IMR-90 (cell line): ENCODE measurements around the gene CITED2. TPM values are rescaled to one million over a fixed set of nuclear protein-coding genes. Genes with fewer than 3 reads are reported as not detected.

Experiments
- ATAC-seq: fragments of 200-7000 bp; cut with Tn5 transposase; 2 replicates; pipeline ENCODE4 v1.9.1; 2020; ENCODE audit warnings: low read depth, mild to moderate bottlenecking, moderate library complexity
- Bru-seq: library from RNA; stranded (reverse); fragments of 400-500 nt; gene quantifications from one replicate; lab custom pipeline; 2021; lab: Mats Ljungman, UMichigan
- BruChase-seq, 2 experiments: library from RNA; stranded (reverse); fragments of 400-500 nt; gene quantifications; one replicate each; lab custom pipeline; 2021; lab: Mats Ljungman, UMichigan
- BruUV-seq: library from RNA; stranded (reverse); fragments of 400-500 nt; replicated peaks from 2 replicates; lab custom pipeline; 2021; lab: Mats Ljungman, UMichigan
- CTCF ChIA-PET: fragments of 300-600 bp; formaldehyde crosslinking; extraction: SDS; loops from one replicate; lab custom pipeline; 2021; ENCODE audit warnings: antibody characterized with exemption; lab: Yijun Ruan, JAX
- POLR2A ChIA-PET: fragments of 300-600 bp; sonication (Branson Sonifier 250); formaldehyde crosslinking; loops from one replicate; lab custom pipeline; 2022; ENCODE audit warnings: antibody characterized with exemption; ENCODE audit not compliant: unreplicated experiment; lab: Charles Lee
- DNase-seq: peaks from one replicate; pipeline ENCODE4 v3.0.0; 2013
- H2AFZ ChIP-seq: replicated peaks from 2 replicates; pipeline ENCODE3; 2013; ENCODE audit warnings: low read length, mild to moderate bottlenecking; ENCODE audit not compliant: poor library complexity
- H2AK5ac ChIP-seq: 2 replicates; pipeline ENCODE4 v1.6.1; 2013; ENCODE audit warnings: low read depth, low read length, inconsistent platforms
- H2AK9ac ChIP-seq: replicated peaks from 2 replicates; pipeline ENCODE3; 2013; ENCODE audit warnings: mild to moderate bottlenecking, low read depth, low read length, moderate library complexity; ENCODE audit not compliant: poor library complexity
- H2BK120ac ChIP-seq: 2 replicates; pipeline ENCODE4 v1.6.1; 2013; ENCODE audit warnings: low read depth, low read length, inconsistent platforms
- H2BK15ac ChIP-seq: 3 replicates; pipeline ENCODE4 v1.6.1; 2013; ENCODE audit warnings: low read depth, low read length, inconsistent platforms
- H2BK20ac ChIP-seq: 2 replicates; pipeline ENCODE4 v1.6.1; 2013; ENCODE audit warnings: low read depth, mild to moderate bottlenecking, inconsistent platforms, low read length, moderate library complexity
- H2BK5ac ChIP-seq: 2 replicates; pipeline ENCODE4 v1.6.1; 2013; ENCODE audit warnings: mild to moderate bottlenecking, low read depth, low read length, inconsistent platforms; ENCODE audit not compliant: poor library complexity, severe bottlenecking
- H3K14ac ChIP-seq: replicated peaks from 2 replicates; pipeline ENCODE4 v1.6.1; 2013; ENCODE audit warnings: low read depth, low read length, inconsistent platforms
- H3K18ac ChIP-seq: 2 replicates; pipeline ENCODE4 v1.6.1; 2013; ENCODE audit warnings: low read depth, low read length, control low read depth
- H3K23ac ChIP-seq: 2 replicates; pipeline ENCODE4 v1.6.1; 2013; ENCODE audit warnings: low read depth, low read length, inconsistent platforms
- H3K27ac ChIP-seq: 2 replicates; pipeline ENCODE4 v1.5.1; 2013; ENCODE audit warnings: mild to moderate bottlenecking, control low read depth, low read length; ENCODE audit not compliant: insufficient read depth
- H3K27me3 ChIP-seq: 2 replicates; pipeline ENCODE4 v1.6.1; 2013; ENCODE audit warnings: low read length; ENCODE audit not compliant: control insufficient read depth, insufficient read depth
- H3K36me3 ChIP-seq: 2 replicates; pipeline ENCODE4 v1.6.1; 2013; ENCODE audit warnings: low read length, mixed read lengths; ENCODE audit not compliant: control insufficient read depth, insufficient read depth
- H3K4ac ChIP-seq: 2 replicates; pipeline ENCODE4 v1.6.1; 2013; ENCODE audit warnings: low read depth, low read length, inconsistent platforms
- H3K4me1 ChIP-seq: 2 replicates; pipeline ENCODE4 v1.6.1; 2013; ENCODE audit warnings: low read length, mixed read lengths; ENCODE audit not compliant: control insufficient read depth, insufficient read depth
- H3K4me2 ChIP-seq: 2 replicates; pipeline ENCODE4 v1.6.1; 2013; ENCODE audit warnings: low read depth, mild to moderate bottlenecking, control low read depth, low read length, moderate library complexity
- H3K4me3 ChIP-seq: 2 replicates; pipeline ENCODE4 v1.5.1; 2013; ENCODE audit warnings: low read depth, mild to moderate bottlenecking, control low read depth, low read length, moderate library complexity; ENCODE audit not compliant: insufficient read depth
- H3K56ac ChIP-seq: 2 replicates; pipeline ENCODE4 v1.6.1; 2013; ENCODE audit warnings: low read length, inconsistent platforms; ENCODE audit not compliant: insufficient read depth; ENCODE audit errors: extremely low read depth
- H3K79me1 ChIP-seq, 2 experiments: 2 replicates each; pipeline ENCODE4 v1.6.1; 2013; ENCODE audit warnings: low read length in 2 of 2, inconsistent platforms in 1 of 2, low read depth in 1 of 2
- H3K9ac ChIP-seq: 2 replicates; pipeline ENCODE4 v1.6.1; 2013; ENCODE audit warnings: low read depth, low read length, control low read depth
- H3K9me1 ChIP-seq: 2 replicates; pipeline ENCODE4 v1.6.1; 2013; ENCODE audit warnings: low read length, inconsistent platforms; ENCODE audit not compliant: insufficient read depth
- H3K9me3 ChIP-seq: 2 replicates; pipeline ENCODE4 v1.6.1; 2013; ENCODE audit warnings: low read length; ENCODE audit not compliant: control insufficient read depth, insufficient read depth
- H4K20me1 ChIP-seq: 2 replicates; pipeline ENCODE4 v1.6.1; 2013; ENCODE audit warnings: low read length, inconsistent platforms; ENCODE audit not compliant: insufficient read depth
- H4K5ac ChIP-seq: 2 replicates; pipeline ENCODE4 v1.6.1; 2013; ENCODE audit warnings: mild to moderate bottlenecking, low read depth, low read length, control low read depth
- H4K8ac ChIP-seq, 2 experiments: 2 replicates each; pipeline ENCODE4 v1.6.1; 2013; ENCODE audit warnings: low read depth in 2 of 2, low read length in 2 of 2, control low read depth in 1 of 2, inconsistent platforms in 1 of 2
- H4K91ac ChIP-seq: 2 replicates; pipeline ENCODE4 v1.6.1; 2013; ENCODE audit warnings: low read depth, low read length, inconsistent platforms; ENCODE audit not compliant: insufficient read depth
- CEBPB ChIP-seq: IDR thresholded peaks from 2 replicates; pipeline ENCODE4 v1.6.1; 2012; ENCODE audit warnings: low read depth, low read length, improper control_type of control experiment
- MAFK ChIP-seq: IDR thresholded peaks from 2 replicates; pipeline ENCODE4 v1.6.1; 2012; ENCODE audit warnings: low read depth, low read length, improper control_type of control experiment
- MAZ ChIP-seq: IDR thresholded peaks from 2 replicates; pipeline ENCODE4 v1.6.1; 2012; ENCODE audit warnings: low read depth, mild to moderate bottlenecking, low read length, improper control_type of control experiment, moderate library complexity, borderline replicate concordance
- MXI1 ChIP-seq: IDR thresholded peaks from 2 replicates; pipeline ENCODE4 v1.6.1; 2012; ENCODE audit warnings: low read depth, mild to moderate bottlenecking, low read length, moderate library complexity, borderline replicate concordance
- NFE2L2 ChIP-seq: fragments of 150-350 bp; IDR thresholded peaks from 2 replicates; pipeline ENCODE4 v1.6.1; 2016; ENCODE audit warnings: low read depth, mild to moderate bottlenecking, low read length
- POLR2A ChIP-seq: IDR thresholded peaks from 2 replicates; pipeline ENCODE4 v1.6.1; 2012; ENCODE audit warnings: mild to moderate bottlenecking, low read depth, low read length
- WGBS, 2 experiments: methylation state at CpG; one replicate each; pipeline versions ENCODE4 v1.1.5 to v1.1.7; 2013; ENCODE audit warnings: missing lambda C conversion rate in 2 of 2; ENCODE audit not compliant: insufficient read length in 1 of 2; ENCODE audit errors: extremely low coverage in 2 of 2; 5-methylcytosine and 5-hydroxymethylcytosine counted together
- dilution Hi-C: fragments of 300-500 bp; cut with HindIII; formaldehyde crosslinking; loops from one replicate; pipeline ENCODE4 v1.14.3; 2018; ENCODE audit warnings: low sequenced_read_pairs; ENCODE audit not compliant: unreplicated experiment
- in situ Hi-C: fragments of 300-500 bp; cut with MboI; formaldehyde crosslinking; loops from 3 replicates; pipeline ENCODE4 v1.14.3; 2019; ENCODE audit warnings: low sequenced_read_pairs, inconsistent platforms, mixed read lengths
- intact Hi-C: fragments of 100-400 bp; cut with micrococcal nuclease; formaldehyde crosslinking; loops from 2 replicates; pipeline ENCODE4 v1.10.0; 2022
- long read RNA-seq: library from polyadenylated mRNA; unstranded; transcript quantifications from one replicate; pipeline ENCODE4 v2.0.0, GENCODE V29; 2021; ENCODE audit not compliant: unreplicated experiment
- polyA plus RNA-seq, 3 experiments: library from polyadenylated mRNA; depleted of rRNA; stranded (reverse); fragments of >200 nt; gene quantifications; 2 replicates each; pipeline ENCODE4 v1.2.3, GENCODE V29; 2012; ENCODE audit warnings: low replicate concordance in 1 of 3
- total RNA-seq: library from RNA; depleted of rRNA; stranded (reverse); fragments of >200 nt; gene quantifications from 2 replicates; pipeline ENCODE4 v1.2.3, GENCODE V29; 2012; rRNA removed
- TF ChIP-seq, protein P1 (sequence below): fragments of 150-350 bp; IDR thresholded peaks from 2 replicates; pipeline ENCODE4 v1.6.1; 2017; ENCODE audit warnings: mild to moderate bottlenecking, antibody characterized with exemption, low read length, low read depth
- TF ChIP-seq, protein P2 (sequence below): fragments of 150-350 bp; IDR thresholded peaks from 2 replicates; pipeline ENCODE4 v1.6.1; 2016; ENCODE audit warnings: low read depth, mild to moderate bottlenecking, low read length, moderate library complexity, borderline replicate concordance

Gene CITED2, protein sequence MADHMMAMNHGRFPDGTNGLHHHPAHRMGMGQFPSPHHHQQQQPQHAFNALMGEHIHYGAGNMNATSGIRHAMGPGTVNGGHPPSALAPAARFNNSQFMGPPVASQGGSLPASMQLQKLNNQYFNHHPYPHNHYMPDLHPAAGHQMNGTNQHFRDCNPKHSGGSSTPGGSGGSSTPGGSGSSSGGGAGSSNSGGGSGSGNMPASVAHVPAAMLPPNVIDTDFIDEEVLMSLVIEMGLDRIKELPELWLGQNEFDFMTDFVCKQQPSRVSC
- 163 and 266 TPM in 2 replicates for total RNA-seq
- 483 and 714 TPM in 2 replicates for polyA plus RNA-seq (2012; rRNA removed)
- polyA plus RNA-seq (2012; cell fraction: cytosol; rRNA removed), result 132 and 474 TPM in 2 replicates
- 416 and 734 TPM in 2 replicates for polyA plus RNA-seq (2012; cell fraction: nucleus; rRNA removed; ENCODE audit: low replicate concordance)
- Bru-seq, nascent RNA, result percentile 99 among the genes with signal in this experiment
- percentile 78 among the genes with signal in this experiment for BruChase-seq, experiment 1, labeled RNA remaining after a 6-hour chase
- BruChase-seq, experiment 2, labeled RNA remaining after a 2-hour chase, result percentile 97 among the genes with signal in this experiment
- long read RNA-seq, transcript CITED2-201 (2 exons, 2,354 nt), result major isoform, 9 of 19 reads
- long read RNA-seq, partial matches to known transcripts, result 0 of 19 reads
- long read RNA-seq, other reads (novel, unspliced or antisense), result 10 of 19 reads

DNA sequence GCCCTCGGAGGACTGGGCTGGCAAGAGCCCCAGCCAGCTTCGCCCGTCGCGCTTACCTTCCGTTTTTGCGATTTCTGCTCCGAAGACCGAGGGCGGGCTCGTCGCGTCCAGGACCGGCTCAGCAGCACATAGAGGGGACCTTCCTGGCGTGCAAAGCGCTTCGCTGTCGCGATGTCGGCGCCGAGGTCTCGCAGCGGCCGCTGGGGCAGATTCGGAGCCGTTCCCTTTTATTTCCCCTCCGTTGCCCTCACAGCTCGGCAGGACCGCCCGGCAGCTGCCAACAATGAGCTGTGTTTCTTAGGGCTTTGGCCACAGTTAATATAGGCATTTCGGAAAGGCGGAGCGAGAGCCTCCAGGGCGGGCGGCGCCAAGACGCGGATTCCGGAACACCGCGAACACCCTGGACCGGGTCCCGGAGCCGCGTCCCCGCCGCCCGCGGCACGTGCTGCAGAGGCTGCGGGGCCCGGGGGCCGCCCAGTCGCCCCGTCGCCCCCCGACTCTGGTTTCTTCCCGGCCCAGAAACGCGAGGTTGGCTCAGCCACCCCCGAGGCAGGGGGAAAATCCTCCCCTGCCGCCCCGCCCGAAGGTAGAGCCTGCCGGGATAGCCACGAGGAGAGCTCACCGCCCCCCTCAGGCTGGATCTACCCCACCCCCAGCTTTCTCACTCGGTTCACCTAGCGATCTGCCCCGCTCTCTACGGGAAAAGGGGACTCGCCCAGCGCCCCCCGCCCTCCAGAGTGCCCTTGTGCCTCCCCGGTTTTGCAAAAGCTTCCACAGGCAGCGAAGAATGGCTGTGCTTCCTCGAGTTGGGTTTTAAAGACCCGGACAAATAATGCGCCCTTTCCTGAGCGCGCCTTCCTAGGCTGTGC, at the start of gene CITED2:
Gene CITED2 (minus strand): TSS at position 292 of the 869 bp plus-strand sequence. CDS start 704 bp downstream, outside the sequence.
- peak within 1 kb of the TSS; percentile 89 for H2BK20ac ChIP-seq
- H3K79me1 ChIP-seq, result peaks cover 0 to 14% of the 10 kb centered on the region in 2 experiments; a peak in 1 of 4 replicates
- H4K20me1 ChIP-seq, result peaks cover 34% of the 10 kb centered on the region
- peaks cover 10% of the 10 kb centered on the region for H3K4me1 ChIP-seq
- H3K9me1 ChIP-seq, result peaks cover 4% of the 10 kb centered on the region; the same call in 1 of the 2 replicates
- BruUV-seq, result no TSS peak
- H3K14ac ChIP-seq, result peak within 1 kb of the TSS; percentile 90
- peak within 1 kb of the TSS; percentile 91 for H2AK9ac ChIP-seq
- H3K4me3 ChIP-seq, result peak within 1 kb of the TSS; percentile 69
- ATAC-seq (peak; percentile 71), DNase-seq (peak; percentile 96)
- in situ Hi-C loops, result loop anchor here (5.0 to 25.0 kb wide), 6 partner anchors 223 to 1538 kb away; partner anchors contain the start of gene PERP
- H3K4ac ChIP-seq, result peak within 1 kb of the TSS; percentile 89
- 1% methylated on average over 41 of the region's 82 CpGs; no CpG with 5 or more reads in 1 of the 2 experiments for WGBS, 2 experiments
- peak within 1 kb of the TSS; percentile 91 for H2BK120ac ChIP-seq
- H4K91ac ChIP-seq, result peak within 1 kb of the TSS; percentile 97
- intact Hi-C loops, result loop anchor here (1.0 to 10.0 kb wide), 18 partner anchors 73 to 1950 kb away; no protein-coding TSS in a partner anchor
- peak within 1 kb of the TSS; percentile 94 for H3K9ac ChIP-seq
- no peaks in the 10 kb centered on the region for H3K27me3 ChIP-seq
- H2AK5ac ChIP-seq, result peak within 1 kb of the TSS; percentile 92
- H2BK5ac ChIP-seq, result peak within 1 kb of the TSS; percentile 91
- H3K9me3 ChIP-seq, result no peaks in the 10 kb centered on the region
- H3K4me2 ChIP-seq, result peak within 1 kb of the TSS; percentile 83
- ChIA-PET CTCF (interaction anchor here (0.7 to 1.2 kb wide), 4 partner anchors 203 to 1525 kb away, joined by 3 read pairs; no protein-coding TSS in a partner anchor), POLR2A (interaction anchor here (0.5 to 3.7 kb wide), 38 partner anchors 10 to 1529 kb away, joined by 3 to 22 read pairs (median 3); no protein-coding TSS in a partner anchor)
- H4K5ac ChIP-seq, result peak within 1 kb of the TSS; percentile 43
- H4K8ac ChIP-seq, result peak within 1 kb of the TSS; percentile 84 to 87
- peak within 1 kb of the TSS; percentile 96 for H3K56ac ChIP-seq
- peak within 1 kb of the TSS; percentile 93 for H3K23ac ChIP-seq
- H3K36me3 ChIP-seq, result peaks cover 17% of the 10 kb centered on the region
- peak within 1 kb of the TSS; percentile 94 for H2AFZ ChIP-seq
- dilution Hi-C loops, result no loop called here
- peak within 1 kb of the TSS; percentile 86 for H3K18ac ChIP-seq
- peak within 1 kb of the TSS; percentile 67; the same call in 2 of the 3 replicates for H2BK15ac ChIP-seq
- peak within 1 kb of the TSS; percentile 95 for H3K27ac ChIP-seq
- TF ChIP-seq NFE2L2 (peak; percentile 23; the same call in 1 of the 2 replicates), MAZ (peak; percentile 67), MXI1 (peak; percentile 85; the same call in 1 of the 2 replicates), MAFK (peak; percentile 22; the same call in 1 of the 2 replicates), POLR2A (peak; percentile 100), CEBPB (no peak)
- TF ChIP-seq, protein P1, sequence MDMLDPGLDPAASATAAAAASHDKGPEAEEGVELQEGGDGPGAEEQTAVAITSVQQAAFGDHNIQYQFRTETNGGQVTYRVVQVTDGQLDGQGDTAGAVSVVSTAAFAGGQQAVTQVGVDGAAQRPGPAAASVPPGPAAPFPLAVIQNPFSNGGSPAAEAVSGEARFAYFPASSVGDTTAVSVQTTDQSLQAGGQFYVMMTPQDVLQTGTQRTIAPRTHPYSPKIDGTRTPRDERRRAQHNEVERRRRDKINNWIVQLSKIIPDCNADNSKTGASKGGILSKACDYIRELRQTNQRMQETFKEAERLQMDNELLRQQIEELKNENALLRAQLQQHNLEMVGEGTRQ, result 0 out of 2 replicates have a peak, but pooled peaks have one; percentile 47
- TF ChIP-seq, protein P2, sequence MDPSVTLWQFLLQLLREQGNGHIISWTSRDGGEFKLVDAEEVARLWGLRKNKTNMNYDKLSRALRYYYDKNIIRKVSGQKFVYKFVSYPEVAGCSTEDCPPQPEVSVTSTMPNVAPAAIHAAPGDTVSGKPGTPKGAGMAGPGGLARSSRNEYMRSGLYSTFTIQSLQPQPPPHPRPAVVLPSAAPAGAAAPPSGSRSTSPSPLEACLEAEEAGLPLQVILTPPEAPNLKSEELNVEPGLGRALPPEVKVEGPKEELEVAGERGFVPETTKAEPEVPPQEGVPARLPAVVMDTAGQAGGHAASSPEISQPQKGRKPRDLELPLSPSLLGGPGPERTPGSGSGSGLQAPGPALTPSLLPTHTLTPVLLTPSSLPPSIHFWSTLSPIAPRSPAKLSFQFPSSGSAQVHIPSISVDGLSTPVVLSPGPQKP, result no peak
